GM23338 (cell line): ENCODE results near the gene CCDC183. TPM values are rescaled to one million over a fixed set of nuclear protein-coding genes. Genes with fewer than 3 reads are reported as not detected.
A peak's percentile ranks its signal among the peaks of the same experiment; 100 is the strongest.

Source experiments
- ATAC-seq: fragments of 200-7000 bp; cut with Tn5 transposase; 3 replicates; pipeline ENCODE4 v1.9.1; 2020
- DNase-seq: peaks from one replicate; pipeline ENCODE4 v3.0.0-alpha.2; 2015; ENCODE audit warnings: low spot score
- H2AFZ ChIP-seq: fragments of 200-600 bp; sonication (generic); 2 replicates; pipeline ENCODE4 v1.8.0; 2016; ENCODE audit warnings: antibody characterized with exemption, mild to moderate bottlenecking, moderate library complexity
- H3F3A ChIP-seq: fragments of 200-600 bp; sonication (generic); replicated peaks from 2 replicates; pipeline ENCODE4 v1.8.0; 2017; ENCODE audit warnings: antibody characterized with exemption, mixed run types, low read depth
- H3K27ac ChIP-seq: fragments of 200-600 bp; sonication (generic); 2 replicates; pipeline ENCODE4 v1.6.1; 2016; ENCODE audit warnings: low read depth
- H3K27me3 ChIP-seq: fragments of 200-600 bp; sonication (generic); 2 replicates; pipeline ENCODE4 v1.8.0; 2016; ENCODE audit warnings: mild to moderate bottlenecking, mixed run types, moderate library complexity; ENCODE audit not compliant: insufficient read depth
- H3K36me3 ChIP-seq: fragments of 200-600 bp; sonication (generic); 2 replicates; pipeline ENCODE4 v1.8.0; 2016; ENCODE audit warnings: mild to moderate bottlenecking; ENCODE audit not compliant: insufficient read depth
- H3K4me1 ChIP-seq: fragments of 200-600 bp; sonication (generic); 2 replicates; pipeline ENCODE4 v1.8.0; 2016; ENCODE audit warnings: mild to moderate bottlenecking, moderate library complexity; ENCODE audit not compliant: insufficient read depth
- H3K4me2 ChIP-seq: fragments of 200-600 bp; sonication (generic); 2 replicates; pipeline ENCODE4 v1.7.1; 2017; ENCODE audit warnings: mixed run types
- H3K4me3 ChIP-seq: fragments of 200-600 bp; sonication (generic); 2 replicates; pipeline ENCODE4 v1.6.1; 2016; ENCODE audit warnings: mixed run types
- H3K79me2 ChIP-seq: fragments of 200-600 bp; sonication (generic); replicated peaks from 2 replicates; pipeline ENCODE4 v1.8.0; 2017; ENCODE audit warnings: mild to moderate bottlenecking; ENCODE audit not compliant: insufficient read depth
- H3K9me2 ChIP-seq: fragments of 200-600 bp; sonication (generic); 2 replicates; pipeline ENCODE4 v1.8.0; 2017; ENCODE audit not compliant: insufficient read depth
- H4K20me1 ChIP-seq: fragments of 200-600 bp; sonication (generic); replicated peaks from 2 replicates; pipeline ENCODE4 v1.8.0; 2017; ENCODE audit warnings: mild to moderate bottlenecking; ENCODE audit not compliant: insufficient read depth
- H3K27ac Mint-ChIP-seq: 2 replicates; pipeline ENCODE4 v1.8.0; 2020; ENCODE audit warnings: inconsistent platforms, mild to moderate bottlenecking, moderate library complexity, mixed read lengths
- H3K27me3 Mint-ChIP-seq: 3 replicates; pipeline ENCODE4 v1.8.0; 2022; ENCODE audit warnings: low read depth, mild to moderate bottlenecking, moderate library complexity, mixed read lengths, inconsistent platforms; ENCODE audit not compliant: insufficient read depth, poor library complexity
- H3K36me3 Mint-ChIP-seq: 3 replicates; pipeline ENCODE4 v1.8.0; 2021; ENCODE audit warnings: low read depth, mild to moderate bottlenecking, inconsistent platforms, moderate library complexity, mixed read lengths
- H3K4me1 Mint-ChIP-seq: 3 replicates; pipeline ENCODE4 v1.8.0; 2020; ENCODE audit warnings: mild to moderate bottlenecking, inconsistent platforms, mixed read lengths
- H3K4me3 Mint-ChIP-seq: 3 replicates; pipeline ENCODE4 v1.8.0; 2021; ENCODE audit warnings: moderate library complexity, mild to moderate bottlenecking, inconsistent platforms, mixed read lengths
- H3K9me3 Mint-ChIP-seq: 3 replicates; pipeline ENCODE4 v1.8.0; 2020; ENCODE audit warnings: moderate library complexity, mild to moderate bottlenecking, inconsistent platforms, mixed read lengths
- CREB1 ChIP-seq: fragments of 250-450 bp; sonication (Bioruptor Pico); IDR thresholded peaks from 2 replicates; pipeline ENCODE4 v1.5.0; 2020; ENCODE audit warnings: low read depth, mild to moderate bottlenecking, moderate library complexity
- CTCF ChIP-seq, 2 experiments: fragments of 200-600 bp in 1 of 2; sonication (generic) in 1 of 2; conservative IDR thresholded peaks; 2 replicates each; pipeline versions ENCODE4 v1.5.1 to v1.6.1; 2016 to 2017; ENCODE audit warnings: antibody characterized with exemption in 2 of 2, low read depth in 2 of 2, mild to moderate bottlenecking in 2 of 2, moderate library complexity in 1 of 2
- ETS1 ChIP-seq: IDR thresholded peaks from 2 replicates; pipeline ENCODE4 v1.6.1; 2016; ENCODE audit warnings: antibody characterized with exemption
- EZH2 ChIP-seq: fragments of 200-600 bp; sonication (generic); IDR thresholded peaks from one replicate; pipeline ENCODE4 v1.8.0; 2017; ENCODE audit warnings: antibody characterized with exemption, mild to moderate bottlenecking, low read depth; ENCODE audit not compliant: unreplicated experiment
- EZH2phosphoT487 ChIP-seq: fragments of 200-600 bp; sonication (generic); IDR thresholded peaks from one replicate; pipeline ENCODE4 v1.8.1; 2018; ENCODE audit warnings: antibody characterized with exemption; ENCODE audit not compliant: unreplicated experiment
- JUNB ChIP-seq: IDR thresholded peaks from one replicate; pipeline ENCODE4 v1.6.1; 2016; ENCODE audit warnings: antibody characterized with exemption; ENCODE audit not compliant: unreplicated experiment
- NANOG ChIP-seq: IDR thresholded peaks from 2 replicates; pipeline ENCODE4 v1.6.1; 2016; ENCODE audit warnings: antibody characterized with exemption, borderline replicate concordance
- POLR2AphosphoS5 ChIP-seq: IDR thresholded peaks from 2 replicates; pipeline ENCODE4 v1.6.1; 2016; ENCODE audit warnings: antibody characterized with exemption, low read depth
- STAT1 ChIP-seq: IDR thresholded peaks from one replicate; pipeline ENCODE4 v1.6.1; 2016; ENCODE audit warnings: antibody characterized with exemption; ENCODE audit not compliant: unreplicated experiment
- ZNF114 ChIP-seq: fragments of 250-450 bp; sonication (Bioruptor Pico); IDR thresholded peaks from 2 replicates; pipeline ENCODE4 v1.5.0; 2020; ENCODE audit warnings: mild to moderate bottlenecking, moderate library complexity
- ZNF331 ChIP-seq: fragments of 250-450 bp; sonication (Bioruptor Pico); IDR thresholded peaks from 2 replicates; pipeline ENCODE4 v1.5.0; 2020; ENCODE audit warnings: low read depth, mild to moderate bottlenecking, moderate library complexity
- polyA plus RNA-seq: library from polyadenylated mRNA; unstranded; fragments of >200 nt; fragmentation: Nextera tagmentation; extraction: Ambion mirVana; gene quantifications from 2 replicates; pipeline ENCODE4 v1.2.1, GENCODE V29; 2016
- total RNA-seq: library from RNA; depleted of rRNA; stranded (reverse); fragments of >200 nt; shearing (Covaris generic); gene quantifications from 2 replicates; pipeline ENCODE4 v1.2.3, GENCODE V29; 2014
- TF ChIP-seq, protein P1 (sequence below): IDR thresholded peaks from one replicate; pipeline ENCODE4 v1.6.1; 2018; ENCODE audit warnings: antibody characterized with exemption; ENCODE audit not compliant: unreplicated experiment
- TF ChIP-seq, protein P2 (sequence below): fragments of 250-450 bp; sonication (Bioruptor Pico); IDR thresholded peaks from 2 replicates; pipeline ENCODE4 v1.5.0; 2020; ENCODE audit warnings: mild to moderate bottlenecking, moderate library complexity

Gene CCDC183
- total and polyA plus RNA-seq, 2 experiments from 2014 or later, result 1.1 to 1.2 TPM

DNA sequence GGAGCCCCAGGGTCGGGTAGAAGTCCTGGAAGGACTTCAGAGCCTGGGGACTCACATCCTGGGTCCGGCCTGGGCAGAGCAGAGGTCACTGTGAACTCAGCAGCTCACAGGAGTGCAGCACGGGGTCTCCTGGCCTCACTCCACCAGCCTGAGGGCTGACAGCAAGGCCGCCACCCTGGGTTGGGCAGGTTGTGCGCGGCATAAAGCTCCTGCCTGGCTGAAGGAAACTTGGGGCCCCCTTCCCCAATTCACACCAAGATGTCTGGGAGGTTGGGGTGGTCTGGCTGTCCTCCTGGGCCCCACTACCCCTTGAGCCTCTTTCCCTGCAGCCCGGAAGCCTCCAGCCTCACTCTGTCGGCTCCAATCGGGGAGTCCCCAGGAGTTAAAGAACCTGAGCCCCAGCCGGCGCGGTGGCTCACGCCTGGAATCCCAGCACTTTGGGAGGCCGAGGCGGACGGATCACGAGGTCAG is 33.9 kb upstream of the CCDC183 start:
- 0 out of 2 replicates have a peak, but pooled peaks cover 5% of the 10 kb centered on the region for H3F3A ChIP-seq
- no peaks in the 10 kb centered on the region for H3K79me2 ChIP-seq
- H2AFZ ChIP-seq, result no peak overlapping the region
- H3K27me3 ChIP-seq, result no peaks in the 10 kb centered on the region
- peaks cover 13% of the 10 kb centered on the region for H3K4me1 Mint-ChIP-seq
- TF ChIP-seq ZNF331 (CRISPR knock-in tag) (no peak), CTCF (conservative IDR thresholded peaks at IDR 0.05; ENCODE audit: low read depth in 2 of 2) (no peak), ZNF114 (CRISPR knock-in tag) (no peak), EZH2phosphoT487 (no peak), JUNB (no peak), STAT1 (no peak), CREB1 (CRISPR knock-in tag) (no peak), ETS1 (no peak), NANOG (no peak), POLR2AphosphoS5 (no peak), EZH2 (no peak)
- TF ChIP-seq, protein P1, sequence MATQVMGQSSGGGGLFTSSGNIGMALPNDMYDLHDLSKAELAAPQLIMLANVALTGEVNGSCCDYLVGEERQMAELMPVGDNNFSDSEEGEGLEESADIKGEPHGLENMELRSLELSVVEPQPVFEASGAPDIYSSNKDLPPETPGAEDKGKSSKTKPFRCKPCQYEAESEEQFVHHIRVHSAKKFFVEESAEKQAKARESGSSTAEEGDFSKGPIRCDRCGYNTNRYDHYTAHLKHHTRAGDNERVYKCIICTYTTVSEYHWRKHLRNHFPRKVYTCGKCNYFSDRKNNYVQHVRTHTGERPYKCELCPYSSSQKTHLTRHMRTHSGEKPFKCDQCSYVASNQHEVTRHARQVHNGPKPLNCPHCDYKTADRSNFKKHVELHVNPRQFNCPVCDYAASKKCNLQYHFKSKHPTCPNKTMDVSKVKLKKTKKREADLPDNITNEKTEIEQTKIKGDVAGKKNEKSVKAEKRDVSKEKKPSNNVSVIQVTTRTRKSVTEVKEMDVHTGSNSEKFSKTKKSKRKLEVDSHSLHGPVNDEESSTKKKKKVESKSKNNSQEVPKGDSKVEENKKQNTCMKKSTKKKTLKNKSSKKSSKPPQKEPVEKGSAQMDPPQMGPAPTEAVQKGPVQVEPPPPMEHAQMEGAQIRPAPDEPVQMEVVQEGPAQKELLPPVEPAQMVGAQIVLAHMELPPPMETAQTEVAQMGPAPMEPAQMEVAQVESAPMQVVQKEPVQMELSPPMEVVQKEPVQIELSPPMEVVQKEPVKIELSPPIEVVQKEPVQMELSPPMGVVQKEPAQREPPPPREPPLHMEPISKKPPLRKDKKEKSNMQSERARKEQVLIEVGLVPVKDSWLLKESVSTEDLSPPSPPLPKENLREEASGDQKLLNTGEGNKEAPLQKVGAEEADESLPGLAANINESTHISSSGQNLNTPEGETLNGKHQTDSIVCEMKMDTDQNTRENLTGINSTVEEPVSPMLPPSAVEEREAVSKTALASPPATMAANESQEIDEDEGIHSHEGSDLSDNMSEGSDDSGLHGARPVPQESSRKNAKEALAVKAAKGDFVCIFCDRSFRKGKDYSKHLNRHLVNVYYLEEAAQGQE, result no peak
- TF ChIP-seq, protein P2, sequence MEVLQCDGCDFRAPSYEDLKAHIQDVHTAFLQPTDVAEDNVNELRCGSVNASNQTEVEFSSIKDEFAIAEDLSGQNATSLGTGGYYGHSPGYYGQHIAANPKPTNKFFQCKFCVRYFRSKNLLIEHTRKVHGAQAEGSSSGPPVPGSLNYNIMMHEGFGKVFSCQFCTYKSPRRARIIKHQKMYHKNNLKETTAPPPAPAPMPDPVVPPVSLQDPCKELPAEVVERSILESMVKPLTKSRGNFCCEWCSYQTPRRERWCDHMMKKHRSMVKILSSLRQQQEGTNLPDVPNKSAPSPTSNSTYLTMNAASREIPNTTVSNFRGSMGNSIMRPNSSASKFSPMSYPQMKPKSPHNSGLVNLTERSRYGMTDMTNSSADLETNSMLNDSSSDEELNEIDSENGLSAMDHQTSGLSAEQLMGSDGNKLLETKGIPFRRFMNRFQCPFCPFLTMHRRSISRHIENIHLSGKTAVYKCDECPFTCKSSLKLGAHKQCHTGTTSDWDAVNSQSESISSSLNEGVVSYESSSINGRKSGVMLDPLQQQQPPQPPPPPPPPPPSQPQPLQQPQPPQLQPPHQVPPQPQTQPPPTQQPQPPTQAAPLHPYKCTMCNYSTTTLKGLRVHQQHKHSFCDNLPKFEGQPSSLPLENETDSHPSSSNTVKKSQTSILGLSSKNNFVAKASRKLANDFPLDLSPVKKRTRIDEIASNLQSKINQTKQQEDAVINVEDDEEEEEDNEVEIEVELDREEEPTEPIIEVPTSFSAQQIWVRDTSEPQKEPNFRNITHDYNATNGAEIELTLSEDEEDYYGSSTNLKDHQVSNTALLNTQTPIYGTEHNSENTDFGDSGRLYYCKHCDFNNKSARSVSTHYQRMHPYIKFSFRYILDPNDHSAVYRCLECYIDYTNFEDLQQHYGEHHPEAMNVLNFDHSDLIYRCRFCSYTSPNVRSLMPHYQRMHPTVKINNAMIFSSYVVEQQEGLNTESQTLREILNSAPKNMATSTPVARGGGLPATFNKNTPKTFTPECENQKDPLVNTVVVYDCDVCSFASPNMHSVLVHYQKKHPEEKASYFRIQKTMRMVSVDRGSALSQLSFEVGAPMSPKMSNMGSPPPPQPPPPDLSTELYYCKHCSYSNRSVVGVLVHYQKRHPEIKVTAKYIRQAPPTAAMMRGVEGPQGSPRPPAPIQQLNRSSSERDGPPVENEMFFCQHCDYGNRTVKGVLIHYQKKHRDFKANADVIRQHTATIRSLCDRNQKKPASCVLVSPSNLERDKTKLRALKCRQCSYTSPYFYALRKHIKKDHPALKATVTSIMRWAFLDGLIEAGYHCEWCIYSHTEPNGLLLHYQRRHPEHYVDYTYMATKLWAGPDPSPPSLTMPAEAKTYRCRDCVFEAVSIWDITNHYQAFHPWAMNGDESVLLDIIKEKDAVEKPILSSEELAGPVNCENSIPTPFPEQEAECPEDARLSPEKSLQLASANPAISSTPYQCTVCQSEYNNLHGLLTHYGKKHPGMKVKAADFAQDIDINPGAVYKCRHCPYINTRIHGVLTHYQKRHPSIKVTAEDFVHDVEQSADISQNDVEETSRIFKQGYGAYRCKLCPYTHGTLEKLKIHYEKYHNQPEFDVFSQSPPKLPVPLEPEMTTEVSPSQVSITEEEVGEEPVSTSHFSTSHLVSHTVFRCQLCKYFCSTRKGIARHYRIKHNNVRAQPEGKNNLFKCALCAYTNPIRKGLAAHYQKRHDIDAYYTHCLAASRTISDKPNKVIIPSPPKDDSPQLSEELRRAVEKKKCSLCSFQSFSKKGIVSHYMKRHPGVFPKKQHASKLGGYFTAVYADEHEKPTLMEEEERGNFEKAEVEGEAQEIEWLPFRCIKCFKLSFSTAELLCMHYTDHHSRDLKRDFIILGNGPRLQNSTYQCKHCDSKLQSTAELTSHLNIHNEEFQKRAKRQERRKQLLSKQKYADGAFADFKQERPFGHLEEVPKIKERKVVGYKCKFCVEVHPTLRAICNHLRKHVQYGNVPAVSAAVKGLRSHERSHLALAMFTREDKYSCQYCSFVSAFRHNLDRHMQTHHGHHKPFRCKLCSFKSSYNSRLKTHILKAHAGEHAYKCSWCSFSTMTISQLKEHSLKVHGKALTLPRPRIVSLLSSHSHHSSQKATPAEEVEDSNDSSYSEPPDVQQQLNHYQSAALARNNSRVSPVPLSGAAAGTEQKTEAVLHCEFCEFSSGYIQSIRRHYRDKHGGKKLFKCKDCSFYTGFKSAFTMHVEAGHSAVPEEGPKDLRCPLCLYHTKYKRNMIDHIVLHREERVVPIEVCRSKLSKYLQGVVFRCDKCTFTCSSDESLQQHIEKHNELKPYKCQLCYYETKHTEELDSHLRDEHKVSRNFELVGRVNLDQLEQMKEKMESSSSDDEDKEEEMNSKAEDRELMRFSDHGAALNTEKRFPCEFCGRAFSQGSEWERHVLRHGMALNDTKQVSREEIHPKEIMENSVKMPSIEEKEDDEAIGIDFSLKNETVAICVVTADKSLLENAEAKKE (CRISPR knock-in tag), result no peak
- DNase-seq (no peak), ATAC-seq (no peak)
- H3K36me3 Mint-ChIP-seq, result peaks cover 3% of the 10 kb centered on the region; the same call in 2 of the 3 replicates
- H3K27ac Mint-ChIP-seq, result no peak overlapping the region
- H3K4me3 Mint-ChIP-seq, result no peak overlapping the region
- H3K4me1 ChIP-seq, result no peaks in the 10 kb centered on the region
- no peak overlapping the region for H3K27ac ChIP-seq
- no peak overlapping the region for H3K4me3 ChIP-seq
- peak overlapping the region; percentile 55; the same call in 1 of the 2 replicates for H3K4me2 ChIP-seq
- H4K20me1 ChIP-seq, result no peaks in the 10 kb centered on the region
- peaks cover 5% of the 10 kb centered on the region for H3K27me3 Mint-ChIP-seq
- peaks cover 8% of the 10 kb centered on the region for H3K9me3 Mint-ChIP-seq
- no peaks in the 10 kb centered on the region for H3K36me3 ChIP-seq
- no peaks in the 10 kb centered on the region for H3K9me2 ChIP-seq
